GM12874 (cell line): ENCODE data around the gene ADNP2.

ENCODE experiments used
- TF ChIP-seq, protein P1 (sequence below): IDR thresholded peaks from 2 replicates; pipeline ENCODE4 v1.5.1; 2011; ENCODE audit warnings: low read depth, mild to moderate bottlenecking, control low read depth, low read length, moderate library complexity; ENCODE audit not compliant: insufficient read depth

The ADNP2 gene

DNA sequence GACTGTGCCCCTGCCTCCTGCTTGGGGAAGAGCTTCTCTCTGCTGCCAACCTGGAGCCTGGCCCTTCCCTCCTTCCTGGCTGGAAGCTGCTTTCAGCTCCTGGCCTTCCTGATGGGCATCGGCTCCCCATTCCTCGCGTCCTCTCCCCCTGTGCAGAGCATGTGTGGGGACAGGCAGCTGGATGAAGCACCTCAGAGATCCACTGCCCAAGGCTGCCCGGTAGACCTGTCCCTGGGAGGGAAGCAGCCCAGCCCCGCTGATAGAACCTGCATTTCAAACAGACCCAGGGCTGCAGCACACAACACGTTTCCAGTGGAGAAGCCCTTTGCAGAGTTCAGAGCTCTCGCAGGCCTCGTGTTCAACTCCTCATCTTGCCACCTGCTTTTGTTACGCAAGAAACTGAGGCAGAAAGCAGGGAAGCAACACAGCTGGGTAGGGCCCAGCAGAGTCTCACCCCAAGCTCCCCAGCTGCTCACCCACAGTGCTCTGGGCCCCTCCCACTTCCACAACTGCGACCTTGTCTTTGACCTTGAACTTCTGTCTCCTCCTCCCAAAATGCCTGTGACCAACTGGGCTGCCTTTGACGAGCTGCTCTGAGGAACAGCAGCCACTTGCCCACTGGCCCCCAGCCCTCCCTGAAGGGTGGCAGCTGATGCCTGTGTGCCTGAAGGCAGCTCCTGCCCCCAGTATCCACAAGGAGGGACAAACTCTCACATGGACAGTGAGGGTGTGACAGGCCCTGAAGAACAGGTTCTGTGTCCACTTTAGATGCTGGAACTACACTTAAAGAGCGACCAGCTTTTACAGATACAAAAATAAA lies 72.8 kb downstream of the ADNP2 start:
- TF ChIP-seq, protein P1, sequence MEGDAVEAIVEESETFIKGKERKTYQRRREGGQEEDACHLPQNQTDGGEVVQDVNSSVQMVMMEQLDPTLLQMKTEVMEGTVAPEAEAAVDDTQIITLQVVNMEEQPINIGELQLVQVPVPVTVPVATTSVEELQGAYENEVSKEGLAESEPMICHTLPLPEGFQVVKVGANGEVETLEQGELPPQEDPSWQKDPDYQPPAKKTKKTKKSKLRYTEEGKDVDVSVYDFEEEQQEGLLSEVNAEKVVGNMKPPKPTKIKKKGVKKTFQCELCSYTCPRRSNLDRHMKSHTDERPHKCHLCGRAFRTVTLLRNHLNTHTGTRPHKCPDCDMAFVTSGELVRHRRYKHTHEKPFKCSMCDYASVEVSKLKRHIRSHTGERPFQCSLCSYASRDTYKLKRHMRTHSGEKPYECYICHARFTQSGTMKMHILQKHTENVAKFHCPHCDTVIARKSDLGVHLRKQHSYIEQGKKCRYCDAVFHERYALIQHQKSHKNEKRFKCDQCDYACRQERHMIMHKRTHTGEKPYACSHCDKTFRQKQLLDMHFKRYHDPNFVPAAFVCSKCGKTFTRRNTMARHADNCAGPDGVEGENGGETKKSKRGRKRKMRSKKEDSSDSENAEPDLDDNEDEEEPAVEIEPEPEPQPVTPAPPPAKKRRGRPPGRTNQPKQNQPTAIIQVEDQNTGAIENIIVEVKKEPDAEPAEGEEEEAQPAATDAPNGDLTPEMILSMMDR, result no peak

DNA sequence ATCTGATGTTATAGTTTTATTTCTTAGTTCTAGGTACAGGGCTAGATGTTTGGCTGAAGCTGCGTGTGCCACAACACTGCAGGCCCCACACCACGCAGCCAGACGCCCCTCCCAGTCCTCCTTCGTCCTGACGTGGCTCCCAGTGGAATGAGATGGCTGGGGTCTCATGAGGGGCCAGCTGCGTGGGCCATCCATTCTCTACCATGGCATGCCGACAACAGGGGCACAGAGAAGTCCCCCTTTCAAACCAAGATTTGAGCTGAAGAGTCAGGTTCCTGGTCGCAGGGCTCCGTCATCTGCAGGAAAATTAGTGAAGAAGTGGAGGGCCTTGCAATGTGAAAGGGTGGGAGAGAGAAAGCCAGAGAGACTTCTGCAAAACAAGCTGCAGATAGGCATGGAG lies 73.8 kb downstream of the ADNP2 start:
- TF ChIP-seq, protein P1, result no peak

DNA sequence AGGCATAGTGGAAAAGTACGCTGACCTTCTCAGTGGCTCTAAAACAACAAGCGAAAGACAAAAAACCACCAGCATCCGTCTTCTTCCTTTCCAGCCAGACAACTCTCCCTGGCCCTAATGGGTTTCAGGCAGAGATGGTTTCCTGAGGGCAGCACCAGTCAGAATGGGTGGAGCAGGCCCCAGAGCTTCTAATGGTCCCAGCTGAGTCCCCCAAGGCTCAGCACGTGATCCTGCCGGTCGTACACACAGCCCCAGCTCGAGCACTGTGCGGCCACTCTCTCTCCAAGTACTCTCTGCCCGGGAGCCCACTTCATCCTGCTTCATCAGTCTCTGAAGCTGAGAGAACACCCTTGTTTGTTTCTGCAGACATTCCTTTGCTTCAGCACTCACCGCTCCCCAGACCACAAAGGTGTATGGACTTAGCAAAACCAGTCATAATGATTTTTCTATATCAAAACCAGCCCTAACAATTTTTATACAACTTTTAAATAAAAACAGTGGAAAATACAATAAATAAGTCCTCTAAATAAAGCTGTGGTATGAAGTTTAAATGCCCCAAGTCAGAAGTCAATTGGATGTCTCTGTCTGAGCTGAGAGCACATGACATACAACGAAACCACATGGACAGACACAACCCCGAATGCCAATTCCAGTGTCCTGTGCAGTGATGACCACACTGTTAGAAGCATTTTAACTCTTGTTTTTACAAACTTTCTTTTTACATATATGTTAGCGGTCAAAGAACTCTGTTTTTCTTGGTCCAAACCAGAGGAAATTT lies 74.4 kb downstream of the ADNP2 start:
- TF ChIP-seq, protein P1, result no peak

DNA sequence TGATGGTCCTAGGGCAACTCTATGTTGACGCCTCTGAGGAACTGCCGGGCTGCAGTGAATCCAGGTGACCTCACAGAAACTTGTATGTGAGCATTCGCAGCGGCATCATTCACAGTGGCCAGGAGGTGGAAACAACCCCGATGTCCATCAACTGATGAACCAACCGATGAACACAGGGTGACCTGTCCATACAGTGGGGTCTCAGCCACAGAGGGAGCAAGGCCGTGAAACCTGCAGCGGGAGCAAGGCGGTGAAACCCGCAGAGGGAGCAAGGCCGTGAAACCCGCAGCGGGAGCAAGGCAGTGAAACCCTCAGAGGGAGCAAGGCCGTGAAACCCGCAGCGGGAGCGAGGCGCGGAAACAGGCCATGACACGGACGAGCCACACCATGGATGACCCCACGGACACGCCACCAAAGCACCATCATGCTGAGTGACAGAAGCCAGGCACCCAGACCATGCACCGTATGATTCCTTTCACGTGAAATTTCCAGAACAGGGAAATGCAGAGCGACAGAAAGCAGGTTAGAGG lies 75.2 kb downstream of the ADNP2 start:
- TF ChIP-seq, protein P1, result no peak

DNA sequence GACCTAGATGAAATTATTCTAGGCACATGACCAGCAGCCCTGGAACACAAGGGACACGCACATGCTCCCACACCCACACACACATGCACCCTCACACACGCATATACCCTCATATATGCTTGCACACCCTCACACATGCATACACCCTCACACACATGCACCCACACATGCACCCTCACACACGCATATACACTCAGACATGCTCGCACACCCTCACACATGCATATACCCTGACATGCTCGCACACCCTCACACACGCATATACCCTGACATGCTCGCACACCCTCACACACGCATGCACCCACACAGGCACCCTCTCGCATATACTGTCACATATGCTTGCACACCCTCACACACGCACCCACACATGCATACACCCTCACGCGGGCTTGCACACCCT lies 76.5 kb downstream of the ADNP2 start:
- TF ChIP-seq, protein P1, result no peak

DNA sequence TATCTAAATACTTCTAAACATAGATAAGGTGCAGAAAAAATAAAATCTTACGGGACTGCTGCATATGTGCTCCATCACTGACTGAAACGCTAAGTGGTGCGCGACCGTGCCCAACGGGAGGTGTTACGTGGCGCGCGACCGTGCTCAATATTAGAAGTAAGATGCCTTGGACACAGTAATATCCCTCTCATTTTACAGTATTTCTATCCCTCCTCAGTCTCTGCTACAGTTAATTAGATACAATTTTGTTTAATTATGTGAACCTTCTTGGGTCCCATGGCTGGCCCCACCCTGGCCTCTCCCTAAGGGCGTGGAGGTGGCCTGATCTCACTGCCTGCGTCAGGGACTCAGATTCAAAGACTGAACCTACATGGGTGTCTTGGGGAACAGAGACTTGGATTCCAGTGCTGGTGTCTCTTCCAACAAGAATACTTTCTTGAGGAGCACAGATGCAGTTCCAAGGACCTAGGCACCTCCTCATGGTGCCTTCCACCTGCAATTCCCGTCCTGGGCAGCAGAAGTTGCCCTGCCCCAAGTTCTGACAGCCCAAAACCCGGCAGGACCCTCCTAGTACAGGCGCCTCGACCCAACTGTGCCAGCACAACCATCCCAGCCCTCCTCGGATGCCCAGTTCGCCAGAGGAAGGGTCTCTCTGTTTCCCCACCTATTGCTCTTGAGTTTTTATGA lies 79.0 kb downstream of the ADNP2 start:
- TF ChIP-seq, protein P1, result no peak
